ENCODE results near the gene MAN1A1.

The MAN1A1 gene

DNA sequence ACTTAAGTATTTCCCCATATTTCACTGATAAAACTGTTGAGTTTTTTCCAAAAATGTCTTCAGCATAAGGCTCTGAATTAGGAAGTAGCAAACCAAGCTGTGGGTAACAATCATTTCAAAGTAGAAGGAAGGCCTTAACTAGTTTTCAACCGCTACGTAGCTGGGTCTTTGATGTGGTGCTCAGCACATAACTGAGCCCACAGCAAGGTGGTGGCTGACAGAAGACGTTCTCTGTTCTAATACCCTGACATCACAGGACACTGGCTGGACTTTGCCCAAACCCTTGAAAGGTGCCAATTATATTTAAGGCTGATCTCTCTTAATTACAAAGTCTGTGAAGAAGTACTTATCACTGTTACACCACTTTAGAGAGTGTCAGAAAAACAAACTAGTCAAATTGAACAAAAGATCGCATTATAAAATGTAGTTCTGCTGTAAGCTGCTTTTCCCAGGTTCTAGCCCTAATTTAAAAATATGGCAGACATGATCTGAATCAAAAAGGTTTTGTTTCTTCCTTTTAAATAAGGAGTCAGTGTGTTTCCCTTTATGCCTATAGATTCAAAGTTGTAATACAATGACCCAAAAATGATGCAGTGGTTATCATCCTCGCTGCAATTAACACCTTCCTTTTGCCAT lies 26.7 kb downstream of the MAN1A1 start:
- no peaks in the 10 kb centered on the region for H4K20me1 ChIP-seq (ENCODE audit: insufficient read depth)
- H3K4me3 ChIP-seq (IDR thresholded peaks at IDR 0.05; ENCODE audit: insufficient read depth, low read depth, low read length) = no peak overlapping the region
- H3K4me1 ChIP-seq (ENCODE audit: low read depth, poor library complexity, severe bottlenecking) = peaks cover under 1% of the 10 kb centered on the region
- no peak overlapping the region for H3K9ac ChIP-seq
- H3K79me2 ChIP-seq (ENCODE audit: insufficient read depth, low read depth) = peaks cover 9% of the 10 kb centered on the region; the same call in 1 of the 2 replicates
- no peaks in the 10 kb centered on the region for H3K36me3 ChIP-seq (ENCODE audit: insufficient read depth)
- TF ChIP-seq, protein P1, sequence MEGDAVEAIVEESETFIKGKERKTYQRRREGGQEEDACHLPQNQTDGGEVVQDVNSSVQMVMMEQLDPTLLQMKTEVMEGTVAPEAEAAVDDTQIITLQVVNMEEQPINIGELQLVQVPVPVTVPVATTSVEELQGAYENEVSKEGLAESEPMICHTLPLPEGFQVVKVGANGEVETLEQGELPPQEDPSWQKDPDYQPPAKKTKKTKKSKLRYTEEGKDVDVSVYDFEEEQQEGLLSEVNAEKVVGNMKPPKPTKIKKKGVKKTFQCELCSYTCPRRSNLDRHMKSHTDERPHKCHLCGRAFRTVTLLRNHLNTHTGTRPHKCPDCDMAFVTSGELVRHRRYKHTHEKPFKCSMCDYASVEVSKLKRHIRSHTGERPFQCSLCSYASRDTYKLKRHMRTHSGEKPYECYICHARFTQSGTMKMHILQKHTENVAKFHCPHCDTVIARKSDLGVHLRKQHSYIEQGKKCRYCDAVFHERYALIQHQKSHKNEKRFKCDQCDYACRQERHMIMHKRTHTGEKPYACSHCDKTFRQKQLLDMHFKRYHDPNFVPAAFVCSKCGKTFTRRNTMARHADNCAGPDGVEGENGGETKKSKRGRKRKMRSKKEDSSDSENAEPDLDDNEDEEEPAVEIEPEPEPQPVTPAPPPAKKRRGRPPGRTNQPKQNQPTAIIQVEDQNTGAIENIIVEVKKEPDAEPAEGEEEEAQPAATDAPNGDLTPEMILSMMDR (conservative IDR thresholded peaks at IDR 0.05; ENCODE audit: low read depth, low read length) = no peak
- no peak overlapping the region for H3K27ac ChIP-seq
- no peak overlapping the region for H2AFZ ChIP-seq (ENCODE audit: low read depth)
- H3K27me3 ChIP-seq (ENCODE audit: insufficient read depth, low read depth) = no peaks in the 10 kb centered on the region
- H3K4me2 ChIP-seq = no peak overlapping the region

DNA sequence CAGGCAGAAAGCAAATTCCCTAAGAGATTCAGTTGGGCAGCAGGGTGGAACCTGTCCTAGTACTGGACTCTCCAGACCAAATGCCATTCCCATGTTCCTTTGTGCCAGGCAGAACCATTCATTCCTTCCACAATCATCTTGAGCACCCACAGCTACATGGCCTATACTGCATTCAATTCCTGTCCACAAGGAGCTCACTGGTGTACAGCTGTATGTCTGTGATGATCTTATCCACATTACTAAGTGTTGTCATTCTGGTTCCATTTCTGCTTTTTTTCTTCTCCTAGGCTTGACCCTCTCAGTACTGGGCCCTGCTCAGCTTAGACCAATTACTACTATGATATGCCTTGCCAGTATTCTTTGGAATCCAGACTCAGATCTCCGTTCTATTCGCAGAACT lies 27.5 kb downstream of the MAN1A1 start:
- Histone ChIP-seq H4K20me1 (ENCODE audit: insufficient read depth) (no peaks in the 10 kb centered on the region), H3K36me3 (ENCODE audit: insufficient read depth) (no peaks in the 10 kb centered on the region), H3K27ac (no peak overlapping the region), H3K79me2 (ENCODE audit: insufficient read depth, low read depth) (peaks cover 9% of the 10 kb centered on the region; the same call in 1 of the 2 replicates), H3K4me2 (no peak overlapping the region), H3K27me3 (ENCODE audit: insufficient read depth, low read depth) (no peaks in the 10 kb centered on the region), H2AFZ (ENCODE audit: low read depth) (no peak overlapping the region), H3K9ac (no peak overlapping the region), H3K4me3 (IDR thresholded peaks at IDR 0.05; ENCODE audit: insufficient read depth, low read depth, low read length) (no peak overlapping the region), H3K4me1 (ENCODE audit: low read depth, poor library complexity, severe bottlenecking) (no peaks in the 10 kb centered on the region)
- TF ChIP-seq, protein P1 (conservative IDR thresholded peaks at IDR 0.05; ENCODE audit: low read depth, low read length) = no peak

DNA sequence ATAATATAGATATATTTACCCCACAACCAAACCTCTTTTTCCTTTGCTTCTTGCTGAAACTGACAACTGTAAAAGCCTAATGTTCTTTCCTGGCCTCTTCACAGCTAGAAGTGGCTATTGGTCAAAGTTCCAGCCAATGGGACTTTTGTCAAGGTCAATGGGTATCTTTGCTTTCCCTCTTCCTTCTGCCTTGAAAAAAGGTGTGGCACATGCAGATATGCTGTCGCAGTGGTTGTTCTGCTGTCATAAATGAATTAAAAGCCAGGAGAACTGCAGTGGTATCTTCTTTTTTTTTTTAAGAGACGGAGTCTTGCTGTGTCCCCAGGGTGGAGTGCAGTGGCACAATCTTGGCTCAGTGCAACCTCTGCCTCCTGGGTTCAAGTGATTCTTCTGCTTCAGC lies 29.9 kb downstream of the MAN1A1 start:
- Histone ChIP-seq H3K36me3 (ENCODE audit: insufficient read depth) (no peaks in the 10 kb centered on the region), H4K20me1 (ENCODE audit: insufficient read depth) (no peaks in the 10 kb centered on the region), H3K27ac (no peak overlapping the region), H3K27me3 (ENCODE audit: insufficient read depth, low read depth) (no peaks in the 10 kb centered on the region), H3K79me2 (ENCODE audit: insufficient read depth, low read depth) (peaks cover 15% of the 10 kb centered on the region; the same call in 1 of the 2 replicates), H3K4me3 (IDR thresholded peaks at IDR 0.05; ENCODE audit: insufficient read depth, low read depth, low read length) (no peak overlapping the region), H3K9ac (no peak overlapping the region), H3K4me1 (ENCODE audit: low read depth, poor library complexity, severe bottlenecking) (no peaks in the 10 kb centered on the region), H3K4me2 (no peak overlapping the region), H2AFZ (ENCODE audit: low read depth) (no peak overlapping the region)
- TF ChIP-seq, protein P1 (conservative IDR thresholded peaks at IDR 0.05; ENCODE audit: low read depth, low read length) = no peak

DNA sequence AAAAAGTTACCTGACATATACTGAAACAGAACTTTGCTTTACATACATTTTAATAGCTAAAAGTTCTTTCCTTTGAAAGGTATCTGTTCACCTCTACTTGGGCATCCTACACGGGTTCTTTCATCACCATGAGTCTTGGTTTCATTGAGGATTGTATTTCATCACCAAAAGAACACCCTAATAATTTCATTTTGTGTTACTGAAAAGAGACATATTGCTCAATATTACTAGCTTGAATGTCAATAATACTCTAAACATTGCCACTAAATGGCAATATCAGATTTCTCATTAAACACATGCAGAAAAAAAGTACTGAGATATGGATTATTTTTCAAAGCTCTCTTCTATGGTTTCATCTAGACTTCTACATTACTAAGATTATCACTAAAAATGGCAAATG lies 30.8 kb downstream of the MAN1A1 start:
- Histone ChIP-seq H3K4me1 (ENCODE audit: low read depth, poor library complexity, severe bottlenecking) (no peaks in the 10 kb centered on the region), H3K4me2 (no peak overlapping the region), H3K27me3 (ENCODE audit: insufficient read depth, low read depth) (no peaks in the 10 kb centered on the region), H3K9ac (no peak overlapping the region), H2AFZ (ENCODE audit: low read depth) (no peak overlapping the region), H3K79me2 (ENCODE audit: insufficient read depth, low read depth) (peaks cover 15% of the 10 kb centered on the region; the same call in 1 of the 2 replicates), H3K36me3 (ENCODE audit: insufficient read depth) (no peaks in the 10 kb centered on the region), H3K27ac (no peak overlapping the region), H4K20me1 (ENCODE audit: insufficient read depth) (no peaks in the 10 kb centered on the region), H3K4me3 (IDR thresholded peaks at IDR 0.05; ENCODE audit: insufficient read depth, low read depth, low read length) (no peak overlapping the region)
- TF ChIP-seq, protein P1 (conservative IDR thresholded peaks at IDR 0.05; ENCODE audit: low read depth, low read length) = no peak
